ACC112 (cell line): Measurements from ENCODE around the gene SELENOV.
"Not testable (repeated sequence)": the region's sequence is repeated elsewhere in the genome, so short reads cannot be mapped to it uniquely, and the experiment has no call there.

Experiments
- H2AFZ ChIP-seq: fragments of 200-600 bp; sonication (generic); one replicate; pipeline ENCODE4 v1.6.0; 2017; ENCODE audit warnings: antibody characterized with exemption, low read length; ENCODE audit not compliant: unreplicated experiment
- H3K27ac ChIP-seq: fragments of 200-600 bp; sonication (generic); 2 replicates; pipeline ENCODE4 v1.5.1; 2014; ENCODE audit warnings: low read depth, mild to moderate bottlenecking, antibody characterized with exemption, low read length, moderate library complexity
- H3K27me3 ChIP-seq: fragments of 200-600 bp; sonication (generic); 2 replicates; pipeline ENCODE4 v1.6.1; 2014; ENCODE audit warnings: mild to moderate bottlenecking, antibody characterized with exemption, low read length, moderate library complexity, mixed read lengths; ENCODE audit not compliant: insufficient read depth
- H3K36me3 ChIP-seq: fragments of 200-600 bp; sonication (generic); 2 replicates; pipeline ENCODE4 v1.6.1; 2016; ENCODE audit warnings: mild to moderate bottlenecking, antibody characterized with exemption, low read length, moderate library complexity, mixed read lengths; ENCODE audit not compliant: insufficient read depth
- H3K4me1 ChIP-seq: fragments of 200-600 bp; sonication (generic); one replicate; pipeline ENCODE4 v1.6.1; 2016; ENCODE audit warnings: low read length, mixed read lengths; ENCODE audit not compliant: insufficient read depth, unreplicated experiment, control insufficient read depth
- H3K4me3 ChIP-seq: fragments of 200-600 bp; sonication (generic); 2 replicates; pipeline ENCODE4 v1.5.1; 2014; ENCODE audit warnings: mild to moderate bottlenecking, low read depth, low read length
- H3K79me2 ChIP-seq: fragments of 200-600 bp; sonication (generic); one replicate; pipeline ENCODE4 v1.6.0; 2016; ENCODE audit warnings: low read length; ENCODE audit not compliant: control insufficient read depth, unreplicated experiment, insufficient read depth

Gene SELENOV

DNA sequence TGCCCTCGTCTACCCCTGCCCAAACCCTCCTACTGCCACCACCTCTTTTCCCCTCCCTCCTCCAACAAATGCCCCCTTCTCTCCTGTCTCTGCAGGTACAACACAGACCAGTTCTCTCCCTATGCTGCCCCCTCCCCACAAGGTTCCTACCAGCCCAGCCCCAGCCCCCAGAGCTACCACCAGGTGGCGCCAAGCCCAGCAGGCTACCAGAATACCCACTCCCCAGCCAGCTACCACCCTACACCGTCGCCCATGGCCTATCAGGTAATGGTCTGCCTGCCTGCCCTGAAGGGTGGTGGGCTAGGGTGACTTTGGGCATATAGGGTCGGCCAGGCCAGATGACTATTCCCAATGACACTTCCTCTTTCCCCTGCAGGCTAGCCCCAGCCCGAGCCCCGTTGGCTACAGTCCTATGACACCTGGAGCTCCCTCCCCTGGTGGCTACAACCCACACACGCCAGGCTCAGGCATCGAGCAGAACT is 40.8 kb upstream of the SELENOV start:
- no peaks in the 10 kb centered on the region for H3K79me2 ChIP-seq
- H3K27ac ChIP-seq, result no peak overlapping the region
- H2AFZ ChIP-seq, result no peak overlapping the region
- no peaks in the 10 kb centered on the region for H3K4me1 ChIP-seq
- no peaks in the 10 kb centered on the region for H3K27me3 ChIP-seq
- peaks cover 4% of the 10 kb centered on the region for H3K36me3 ChIP-seq
- H3K4me3 ChIP-seq, result no peak overlapping the region

DNA sequence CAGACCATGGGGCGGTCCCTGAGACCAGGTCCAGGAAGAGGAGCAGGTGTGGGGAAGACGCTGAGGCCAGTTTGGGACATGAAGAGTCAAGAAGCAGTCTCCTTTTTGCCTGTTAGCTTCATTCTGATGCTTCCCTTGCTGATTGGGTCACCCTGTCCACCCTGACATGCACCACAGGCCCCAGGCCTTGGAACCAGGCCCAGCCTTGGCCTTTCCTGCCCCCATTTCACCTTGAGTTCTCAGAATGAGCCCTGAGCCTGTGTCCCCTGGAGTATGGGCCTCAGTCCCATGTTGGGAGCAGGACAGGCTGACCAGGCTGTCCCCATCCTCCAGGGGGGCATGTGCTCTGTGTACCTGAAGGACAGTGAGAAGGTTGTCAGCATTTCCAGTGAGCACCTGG is 39.2 kb upstream of the SELENOV start:
- H3K27me3 ChIP-seq, result no peaks in the 10 kb centered on the region
- H2AFZ ChIP-seq, result no peak overlapping the region
- H3K36me3 ChIP-seq, result peaks cover 4% of the 10 kb centered on the region; the same call in 1 of the 2 replicates
- no peaks in the 10 kb centered on the region for H3K4me1 ChIP-seq
- H3K79me2 ChIP-seq, result peaks cover under 1% of the 10 kb centered on the region
- H3K4me3 ChIP-seq, result no peak overlapping the region
- no peak overlapping the region for H3K27ac ChIP-seq

DNA sequence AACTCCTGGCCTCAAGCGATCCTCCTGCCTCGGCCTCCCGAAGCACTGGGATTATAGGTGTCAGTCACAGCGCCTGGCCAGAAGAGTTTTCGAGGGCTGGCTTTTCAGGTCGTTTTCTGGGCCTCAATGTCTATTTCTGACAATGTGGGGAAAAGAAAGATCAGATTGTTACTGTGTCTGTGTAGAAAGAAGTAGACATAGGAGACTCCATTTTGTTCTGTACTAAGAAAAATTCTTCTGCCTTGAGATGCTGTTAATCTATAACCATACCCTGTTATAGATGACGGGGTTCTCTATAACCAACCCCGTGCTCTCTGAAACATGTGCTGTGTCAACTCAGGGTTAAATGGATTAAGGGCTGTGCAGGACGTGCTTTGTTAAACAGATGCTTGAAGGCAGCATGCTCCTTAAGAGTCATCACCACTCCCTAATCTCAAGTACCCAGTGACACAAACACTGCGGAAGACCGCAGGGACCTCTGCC is 35.6 kb upstream of the SELENOV start:
- H3K27me3 ChIP-seq, H3K4me3 ChIP-seq, H2AFZ ChIP-seq, H3K27ac ChIP-seq, H3K4me1 ChIP-seq, H3K36me3 ChIP-seq: not testable (repeated sequence)
- H3K79me2 ChIP-seq, result peaks cover 15% of the 10 kb centered on the region

DNA sequence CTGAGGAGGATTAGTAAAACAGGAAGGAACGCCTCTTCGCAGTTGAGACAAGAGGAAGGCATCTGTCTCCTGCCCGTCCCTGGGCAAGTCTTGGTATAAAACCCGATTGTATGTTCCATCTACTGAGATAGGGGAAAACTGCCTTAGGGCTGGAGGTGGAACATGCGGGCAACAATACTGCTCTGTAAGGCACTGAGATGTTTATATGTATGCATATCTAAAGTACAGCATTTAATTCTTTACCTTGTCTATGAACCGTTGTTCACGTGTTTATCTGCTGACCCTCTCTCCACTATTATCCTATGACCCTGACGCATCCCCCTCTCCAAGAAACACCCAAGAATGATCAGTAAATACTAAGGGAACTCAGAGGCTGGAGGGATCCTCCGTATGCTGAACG is 35.0 kb upstream of the SELENOV start:
- Histone ChIP-seq H3K27ac (no peak overlapping the region), H3K79me2 (peaks cover 15% of the 10 kb centered on the region), H3K27me3 (no peaks in the 10 kb centered on the region), H2AFZ (peak overlapping the region; percentile 57), H3K36me3 (no peaks in the 10 kb centered on the region), H3K4me3 (peak overlapping the region; percentile 95; the same call in 1 of the 2 replicates), H3K4me1 (peaks cover 5% of the 10 kb centered on the region)

DNA sequence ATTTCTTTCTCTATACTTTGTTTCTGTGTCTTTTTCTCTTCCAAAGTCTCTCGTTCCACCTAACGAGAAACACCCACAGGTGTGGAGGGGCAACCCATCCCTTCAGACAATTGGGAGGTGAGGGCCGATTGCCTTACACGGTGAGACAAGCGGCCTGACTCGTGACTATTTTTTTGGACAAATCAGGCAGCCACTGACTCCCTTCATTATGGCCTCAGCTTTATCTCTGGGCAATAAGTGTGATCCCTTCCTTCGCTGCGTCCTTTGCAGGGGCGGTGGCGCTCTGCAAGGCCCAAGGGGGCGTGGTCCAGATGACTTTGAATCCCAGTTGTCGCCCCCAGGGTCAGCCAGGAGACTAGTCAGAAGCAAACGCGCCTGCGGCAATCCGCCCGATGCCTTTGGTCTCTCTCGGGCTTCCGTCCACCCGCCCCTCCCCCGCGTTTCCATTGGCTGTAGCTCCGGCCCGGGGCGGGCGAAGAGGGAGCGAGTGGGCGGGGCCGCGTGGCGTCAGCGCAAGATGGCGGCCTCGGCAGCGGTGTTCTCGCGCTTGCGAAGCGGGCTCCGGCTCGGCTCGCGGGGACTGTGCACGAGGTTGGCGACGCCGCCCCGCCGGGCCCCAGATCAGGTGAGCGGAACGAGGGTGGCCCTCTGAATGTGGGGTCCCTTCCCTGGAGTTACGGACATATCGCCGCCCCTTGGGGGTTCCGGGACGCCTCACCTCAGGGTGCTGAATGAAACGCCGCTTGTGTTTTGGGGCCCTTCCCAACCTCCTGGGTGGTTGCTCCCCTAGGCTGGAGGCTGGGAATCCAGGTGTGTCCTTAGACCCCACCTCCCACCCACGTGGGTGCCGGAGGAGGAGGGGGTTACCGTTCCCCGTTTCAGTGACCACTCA is 34.4 kb upstream of the SELENOV start, which contains the start of gene TIMM50:
TIMM50 (plus strand) TSS at position 502 of the 892 bp plus-strand sequence; CDS start at position 518, 16 bp downstream.
- Histone ChIP-seq H3K4me3 (peak within 1 kb of the TSS; percentile 95), H3K27me3 (no peaks in the 10 kb centered on the region), H3K4me1 (peaks cover 5% of the 10 kb centered on the region), H3K27ac (peak within 1 kb of the TSS; percentile 70; the same call in 1 of the 2 replicates), H2AFZ (peak within 1 kb of the TSS; percentile 57), H3K36me3 (no peaks in the 10 kb centered on the region), H3K79me2 (peaks cover 15% of the 10 kb centered on the region)

DNA sequence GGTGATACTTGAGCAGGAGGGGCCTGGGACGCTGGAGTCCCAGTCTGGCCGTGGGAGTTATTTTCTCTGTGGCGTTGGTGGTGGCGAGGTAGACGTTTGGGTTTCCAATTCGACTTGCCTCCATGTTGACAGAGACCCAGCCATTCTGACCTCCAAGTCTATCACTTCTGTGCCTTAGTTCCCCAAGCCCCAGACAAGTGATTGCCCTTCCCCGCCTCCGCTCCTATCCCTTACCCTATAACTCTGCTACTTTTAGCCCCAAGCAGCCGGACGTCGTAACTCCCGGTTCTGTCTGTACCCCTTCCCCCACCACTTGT is 33.8 kb upstream of the SELENOV start:
- Histone ChIP-seq H3K27me3 (no peaks in the 10 kb centered on the region), H2AFZ (peak overlapping the region; percentile 40), H3K27ac (peak overlapping the region; percentile 70; the same call in 1 of the 2 replicates), H3K36me3 (no peaks in the 10 kb centered on the region), H3K79me2 (peaks cover 15% of the 10 kb centered on the region), H3K4me1 (peaks cover 5% of the 10 kb centered on the region), H3K4me3 (peak overlapping the region; percentile 95)

DNA sequence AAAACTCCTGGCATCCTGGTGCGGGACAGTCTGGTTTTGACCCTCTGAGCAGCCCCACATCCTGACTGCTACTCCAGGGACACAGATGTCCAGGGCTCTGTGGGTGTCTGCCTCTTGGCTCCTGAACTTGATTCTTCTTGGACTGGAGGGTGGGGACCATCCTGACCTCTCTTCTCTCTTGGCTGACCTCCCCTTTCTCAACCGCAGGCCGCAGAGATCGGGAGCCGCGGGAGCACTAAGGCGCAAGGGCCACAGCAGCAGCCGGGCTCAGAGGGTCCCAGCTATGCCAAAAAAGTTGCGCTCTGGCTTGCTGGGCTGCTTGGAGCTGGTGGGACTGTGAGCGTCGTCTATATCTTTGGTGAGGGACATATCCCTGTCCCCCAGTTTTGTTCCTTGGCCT is 33.3 kb upstream of the SELENOV start:
- H3K79me2 ChIP-seq, result peaks cover 17% of the 10 kb centered on the region
- H3K27ac ChIP-seq, result no peak overlapping the region
- peak overlapping the region; percentile 95 for H3K4me3 ChIP-seq
- no peak overlapping the region for H2AFZ ChIP-seq
- no peaks in the 10 kb centered on the region for H3K27me3 ChIP-seq
- H3K36me3 ChIP-seq, result no peaks in the 10 kb centered on the region
- peaks cover 5% of the 10 kb centered on the region for H3K4me1 ChIP-seq

DNA sequence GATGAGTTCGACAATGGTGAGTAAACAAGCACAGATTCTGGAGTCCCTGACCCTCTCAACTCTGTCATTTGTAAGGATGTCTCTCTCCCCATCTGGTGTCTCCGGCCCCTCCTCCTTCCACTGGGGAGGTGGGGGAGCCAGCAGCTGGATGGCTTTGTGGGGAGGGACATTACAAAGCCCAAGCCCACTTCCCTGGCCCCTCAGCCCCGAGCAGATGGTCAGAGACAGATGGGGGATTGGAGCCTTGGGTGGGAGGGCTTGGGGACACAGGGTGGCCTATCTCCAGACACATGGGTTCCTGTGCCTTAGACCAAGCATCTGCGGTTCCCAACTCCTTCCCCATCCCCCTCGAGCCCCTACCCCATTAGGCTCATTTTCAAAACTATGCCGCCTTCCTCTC is 31.8 kb upstream of the SELENOV start:
- Histone ChIP-seq H3K27ac (no peak overlapping the region), H3K79me2 (peaks cover 17% of the 10 kb centered on the region), H3K27me3 (no peaks in the 10 kb centered on the region), H3K4me3 (no peak overlapping the region), H3K36me3 (no peaks in the 10 kb centered on the region), H2AFZ (no peak overlapping the region), H3K4me1 (peaks cover 5% of the 10 kb centered on the region)

DNA sequence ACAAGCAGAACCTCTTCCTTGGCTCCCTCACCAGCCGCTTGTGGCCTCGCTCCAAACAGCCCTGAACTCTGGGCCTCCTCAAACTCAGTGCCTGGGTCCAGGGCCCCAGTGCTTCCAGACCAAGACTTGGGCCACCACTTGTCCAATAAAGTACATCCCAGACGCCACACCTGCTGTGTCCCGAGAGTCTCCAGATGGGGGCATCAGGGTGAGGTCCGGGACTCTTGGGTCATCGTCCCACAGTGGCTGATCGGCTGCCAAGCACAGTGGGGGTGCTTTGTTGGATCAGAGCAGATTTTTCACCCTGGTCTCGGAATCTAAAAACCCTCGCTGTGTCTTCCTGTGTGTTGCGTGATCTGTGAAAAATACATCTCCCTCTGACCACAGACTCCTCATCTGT is 25.2 kb upstream of the SELENOV start:
- no peaks in the 10 kb centered on the region for H3K27me3 ChIP-seq
- H3K79me2 ChIP-seq, result peaks cover 2% of the 10 kb centered on the region
- no peaks in the 10 kb centered on the region for H3K36me3 ChIP-seq

DNA sequence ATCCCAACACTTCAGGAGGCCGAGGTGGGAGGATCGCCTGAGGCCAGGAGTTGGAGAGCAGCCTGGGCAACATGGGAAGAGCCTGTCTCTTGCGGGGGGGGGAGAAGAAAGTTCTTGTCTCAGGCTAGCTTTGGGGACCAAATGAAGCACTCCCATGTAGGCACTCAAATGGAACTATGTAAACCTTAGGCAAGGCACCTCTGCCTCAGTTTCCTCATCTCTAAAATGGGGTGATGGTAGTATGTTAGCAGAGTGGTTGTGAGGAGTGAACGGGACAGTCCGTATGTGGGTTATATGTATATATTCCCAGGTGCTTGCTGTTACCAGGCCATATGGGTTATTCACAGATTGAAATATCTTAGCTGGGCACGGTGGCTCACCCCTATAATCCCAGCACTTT is 22.7 kb upstream of the SELENOV start:
- Histone ChIP-seq H3K27ac (no peak overlapping the region), H2AFZ (no peak overlapping the region), H3K79me2 (no peaks in the 10 kb centered on the region), H3K36me3 (no peaks in the 10 kb centered on the region), H3K4me1 (no peaks in the 10 kb centered on the region), H3K27me3 (no peaks in the 10 kb centered on the region), H3K4me3 (no peak overlapping the region)

More for the DNA sequence above, 25.2 kb upstream of the SELENOV start:
- no peak overlapping the region for H2AFZ ChIP-seq
- no peak overlapping the region for H3K4me3 ChIP-seq
- H3K27ac ChIP-seq, result no peak overlapping the region
- H3K4me1 ChIP-seq, result no peaks in the 10 kb centered on the region

DNA sequence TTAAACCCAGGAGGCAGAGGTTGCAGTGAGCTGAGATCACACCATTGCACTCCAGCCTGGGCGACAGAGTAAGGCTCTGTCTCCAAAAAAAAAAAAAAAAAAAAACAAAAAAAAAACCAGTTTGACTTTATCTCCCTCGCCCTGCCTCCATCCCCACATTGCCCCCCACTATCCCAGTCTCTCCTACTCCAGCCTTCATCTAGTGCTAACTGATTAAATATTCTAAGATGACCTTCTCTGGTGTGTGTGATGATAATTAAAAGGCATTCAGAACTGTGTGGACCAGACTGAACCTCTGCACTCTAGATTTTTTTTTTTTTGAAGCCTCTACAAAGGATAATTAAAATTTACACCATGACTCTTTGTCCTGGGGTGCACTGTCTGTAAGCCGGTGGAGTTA is 22.2 kb upstream of the SELENOV start:
- H3K27ac ChIP-seq, result no peak overlapping the region
- peaks cover 2% of the 10 kb centered on the region; the same call in 1 of the 2 replicates for H3K27me3 ChIP-seq
- no peaks in the 10 kb centered on the region for H3K4me1 ChIP-seq
- no peak overlapping the region for H2AFZ ChIP-seq
- H3K36me3 ChIP-seq, result no peaks in the 10 kb centered on the region
- H3K79me2 ChIP-seq, result no peaks in the 10 kb centered on the region
- no peak overlapping the region for H3K4me3 ChIP-seq
